ENCODE results near the gene GPHN.
"Not testable (repeated sequence)": the region's sequence is repeated elsewhere in the genome, so short reads cannot be mapped to it uniquely, and the experiment has no call there.

Gene GPHN

GRCh38 chr14:66758031-66758613 lies 250.2 kb downstream of the GPHN start:
- peak; percentile 46 for FAIRE-seq

GRCh38 chr14:66772146-66772545 lies 264.2 kb downstream of the GPHN start:
- FAIRE-seq (no peak), DNase-seq (ENCODE audit: low spot score) (no peak)

More at GRCh38 chr14:66758031-66758613, 250.2 kb downstream of the GPHN start:
- DNase-seq (ENCODE audit: low spot score): no peak

- FAIRE-seq (no peak), DNase-seq (ENCODE audit: low spot score) (no peak)
Observed at GRCh38 chr14:66782853-66783252, 274.9 kb downstream of the GPHN start.

GRCh38 chr14:66790101-66790500 lies 282.2 kb downstream of the GPHN start:
- FAIRE-seq (peak; percentile 5), DNase-seq (ENCODE audit: low spot score) (no peak)

GRCh38 chr14:66802962-66803361 lies 295.0 kb downstream of the GPHN start:
- FAIRE-seq (no peak), DNase-seq (ENCODE audit: low spot score) (no peak)

GRCh38 chr14:66804141-66804540 lies 296.2 kb downstream of the GPHN start:
- no peak for FAIRE-seq
- no peak for DNase-seq (ENCODE audit: low spot score)

GRCh38 chr14:66813636-66814035 lies 305.7 kb downstream of the GPHN start:
- DNase-seq (ENCODE audit: low spot score) (no peak), FAIRE-seq (peak; percentile 93)

GRCh38 chr14:66815687-66816086 lies 307.7 kb downstream of the GPHN start:
- FAIRE-seq (peak; percentile 5), DNase-seq (ENCODE audit: low spot score) (no peak)

GRCh38 chr14:66824251-66824650 lies 316.3 kb downstream of the GPHN start:
- FAIRE-seq: no peak
- DNase-seq (ENCODE audit: low spot score): no peak

- DNase-seq (ENCODE audit: low spot score) (no peak), FAIRE-seq (no peak)
Observed at GRCh38 chr14:66827182-66827581, 319.2 kb downstream of the GPHN start.

GRCh38 chr14:66831173-66831572 lies 323.2 kb downstream of the GPHN start:
- FAIRE-seq (no peak), DNase-seq (ENCODE audit: low spot score) (no peak)

- DNase-seq (ENCODE audit: low spot score): no peak
- FAIRE-seq: no peak
Observed at GRCh38 chr14:66833816-66834215, 325.9 kb downstream of the GPHN start.

- not testable (repeated sequence) for DNase-seq (ENCODE audit: low spot score); FAIRE-seq
Observed at GRCh38 chr14:66837436-66837835, 329.5 kb downstream of the GPHN start.

GRCh38 chr14:66842911-66843512 lies 335.1 kb downstream of the GPHN start:
- FAIRE-seq: peak; percentile 96
- no peak for DNase-seq (ENCODE audit: low spot score)

- FAIRE-seq: peak; percentile 20
- no peak for DNase-seq (ENCODE audit: low spot score)
Observed at GRCh38 chr14:66850258-66850888, 342.4 kb downstream of the GPHN start.

GRCh38 chr14:66853311-66853710 lies 345.4 kb downstream of the GPHN start:
- FAIRE-seq: no peak
- DNase-seq (ENCODE audit: low spot score): no peak

- FAIRE-seq: peak; percentile 92
Observed at GRCh38 chr14:66857867-66858266, 349.9 kb downstream of the GPHN start.

GRCh38 chr14:66859063-66859671 lies 351.2 kb downstream of the GPHN start:
- DNase-seq (ENCODE audit: low spot score) (no peak), FAIRE-seq (peak; percentile 20)

More at GRCh38 chr14:66857867-66858266, 349.9 kb downstream of the GPHN start:
- no peak for DNase-seq (ENCODE audit: low spot score)

GRCh38 chr14:66881596-66881995 lies 373.6 kb downstream of the GPHN start:
- DNase-seq (ENCODE audit: low spot score) (no peak), FAIRE-seq (no peak)

- no peak for DNase-seq (ENCODE audit: low spot score)
- FAIRE-seq: no peak
Observed at GRCh38 chr14:66884149-66884548, 376.2 kb downstream of the GPHN start.

- FAIRE-seq: peak; percentile 9
- no peak for DNase-seq (ENCODE audit: low spot score)
Observed at GRCh38 chr14:66900719-66901118, 392.8 kb downstream of the GPHN start.

- FAIRE-seq: peak; percentile 58
Observed at GRCh38 chr14:66910311-66910840, 402.4 kb downstream of the GPHN start.

More at GRCh38 chr14:66910311-66910840, 402.4 kb downstream of the GPHN start:
- no peak for DNase-seq (ENCODE audit: low spot score)
